CD4-positive, alpha-beta memory T cell (primary cell): ENCODE results near the gene RIPOR3. TPM values are rescaled to one million over a fixed set of nuclear protein-coding genes. Genes with fewer than 3 reads are reported as not detected.
"Not testable (repeated sequence)": the region's sequence is repeated elsewhere in the genome, so short reads cannot be mapped to it uniquely, and the experiment has no call there.

ENCODE experiments used
- CTCF ChIA-PET: fragments of 350-600 bp; sonication (Branson Sonifier 250); formaldehyde crosslinking; loops from one replicate; lab custom pipeline; 2021; ENCODE audit warnings: inconsistent platforms; ENCODE audit not compliant: partially characterized antibody; lab: Charles Lee
- POLR2A ChIA-PET: fragments of 350-600 bp; sonication (Branson Sonifier 250); formaldehyde crosslinking; loops from one replicate; lab custom pipeline; 2021; ENCODE audit not compliant: partially characterized antibody; lab: Charles Lee
- DNase-seq, 5 donors: peaks; one replicate each; pipeline versions ENCODE4 v3.0.0 to v3.0.0-alpha.2; 2020 to 2022; ENCODE audit warnings: mixed read lengths in 1 of 5
- H3K27ac ChIP-seq: one replicate; pipeline ENCODE4 v1.7.0; 2013; ENCODE audit warnings: low read depth, low read length
- H3K27me3 ChIP-seq: 2 replicates; pipeline ENCODE4 v1.7.0; 2013; ENCODE audit warnings: mild to moderate bottlenecking, low read length, moderate library complexity; ENCODE audit not compliant: insufficient read depth
- H3K36me3 ChIP-seq: 2 replicates; pipeline ENCODE4 v1.7.0; 2013; ENCODE audit warnings: mild to moderate bottlenecking, low read length, moderate library complexity; ENCODE audit not compliant: insufficient read depth
- H3K4me1 ChIP-seq: 2 replicates; pipeline ENCODE4 v1.7.0; 2013; ENCODE audit warnings: mild to moderate bottlenecking, low read length, moderate library complexity; ENCODE audit not compliant: insufficient read depth
- H3K4me3 ChIP-seq, 2 donors: one replicate each; pipeline ENCODE4 v1.7.0; 2013; ENCODE audit warnings: low read length in 2 of 2, mild to moderate bottlenecking in 1 of 2
- H3K9me3 ChIP-seq, 2 donors: one replicate each; pipeline ENCODE4 v1.7.0; 2013; ENCODE audit warnings: low read length in 2 of 2, control low read depth in 1 of 2; ENCODE audit not compliant: control insufficient read depth in 1 of 2
- H3K27ac Mint-ChIP-seq, 7 donors: one replicate each; pipeline ENCODE4 v1.8.0; 2020 to 2021; ENCODE audit warnings: mixed read lengths in 7 of 7, mild to moderate bottlenecking in 6 of 7, inconsistent platforms in 3 of 7, moderate library complexity in 3 of 7
- H3K27me3 Mint-ChIP-seq, 2 donors: one replicate each; pipeline ENCODE4 v1.8.0; 2020 to 2021; ENCODE audit warnings: mixed read lengths in 2 of 2
- H3K36me3 Mint-ChIP-seq, 2 donors: one replicate each; pipeline ENCODE4 v1.8.0; 2020 to 2021; ENCODE audit warnings: mixed read lengths in 2 of 2, inconsistent platforms in 1 of 2, mild to moderate bottlenecking in 1 of 2
- H3K4me1 Mint-ChIP-seq, 4 donors: one replicate each; pipeline ENCODE4 v1.8.0; 2020 to 2021; ENCODE audit warnings: mixed read lengths in 4 of 4, mild to moderate bottlenecking in 1 of 4
- H3K4me3 Mint-ChIP-seq, 8 donors: one replicate each; pipeline ENCODE4 v1.8.0; 2020 to 2021; ENCODE audit warnings: mixed read lengths in 8 of 8, mild to moderate bottlenecking in 7 of 8, moderate library complexity in 6 of 8, inconsistent platforms in 3 of 8
- H3K9me3 Mint-ChIP-seq, 8 donors: one replicate each; pipeline ENCODE4 v1.8.0; 2020 to 2021; ENCODE audit warnings: mixed read lengths in 8 of 8, mild to moderate bottlenecking in 5 of 8, inconsistent platforms in 3 of 8, moderate library complexity in 1 of 8
- intact Hi-C: fragments of 100-400 bp; cut with micrococcal nuclease; formaldehyde crosslinking; loops from one replicate; pipeline ENCODE4 v1.15.1; 2023
- polyA plus RNA-seq, 2 donors: library from polyadenylated mRNA; unstranded; fragments of 300-500 nt; fragmentation: Illumina TruSeq; gene quantifications; one replicate each; pipeline ENCODE4 v1.2.3, GENCODE V29; 2021
- total RNA-seq, 2 experiments: library from RNA; stranded (reverse); gene quantifications; one replicate each; pipeline ENCODE4 v1.2.3, GENCODE V29; 2021

Gene RIPOR3
- total and polyA plus RNA-seq, 4 experiments from 2014 or later = 0.49 to 1.3 TPM; not detected in 2

DNA sequence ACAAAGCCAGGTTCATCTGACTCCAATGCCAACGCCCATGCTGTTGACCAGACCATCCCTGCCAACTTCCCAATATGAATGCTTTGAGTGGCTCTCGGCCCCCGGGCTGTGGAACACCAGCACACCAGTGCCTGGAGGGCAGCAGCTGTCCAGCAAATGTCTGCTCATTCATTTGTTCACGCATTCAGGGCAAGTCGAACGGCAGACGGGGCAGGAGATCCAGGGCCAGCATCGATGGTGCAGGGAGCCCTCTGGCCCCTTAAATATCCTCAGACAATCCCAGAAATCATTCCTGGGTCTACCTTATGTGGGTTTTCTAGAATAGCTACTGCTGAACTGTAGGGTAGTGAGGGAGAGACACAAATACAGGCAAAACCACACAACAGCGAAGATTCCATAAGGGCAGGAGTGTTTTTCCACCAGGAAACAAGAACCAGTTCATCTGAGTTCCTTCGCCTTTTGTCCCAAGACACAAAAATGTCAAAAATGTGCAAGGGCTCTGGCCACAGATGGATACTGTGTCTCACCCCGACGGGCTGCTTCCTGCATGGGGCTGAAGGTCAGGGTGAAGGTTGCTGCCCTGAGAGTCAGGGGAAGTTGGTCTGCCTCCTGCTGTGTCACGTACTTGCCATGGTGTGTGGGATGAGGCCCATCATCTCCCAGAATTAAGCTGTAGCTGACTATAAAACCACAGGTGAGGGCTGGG lies 15.5 kb downstream of the RIPOR3 start:
- H3K27ac ChIP-seq = no peak overlapping the region
- H3K9me3 ChIP-seq = no peaks in the 10 kb centered on the region
- POLR2A ChIA-PET = no interaction called here
- H3K4me1 Mint-ChIP-seq = no peaks in the 10 kb centered on the region
- H3K36me3 Mint-ChIP-seq = no peaks in the 10 kb centered on the region
- no peak overlapping the region for H3K27ac Mint-ChIP-seq
- no peak for DNase-seq
- no peak overlapping the region for H3K4me3 Mint-ChIP-seq
- H3K36me3 ChIP-seq = no peaks in the 10 kb centered on the region
- H3K9me3 Mint-ChIP-seq = no peaks in the 10 kb centered on the region
- intact Hi-C loops = no loop called here
- CTCF ChIA-PET = no interaction called here
- H3K4me1 ChIP-seq = no peaks in the 10 kb centered on the region
- peaks cover 4 to 10% of the 10 kb centered on the region in 2 donors for H3K27me3 Mint-ChIP-seq
- no peaks in the 10 kb centered on the region for H3K27me3 ChIP-seq
- no peak overlapping the region for H3K4me3 ChIP-seq

DNA sequence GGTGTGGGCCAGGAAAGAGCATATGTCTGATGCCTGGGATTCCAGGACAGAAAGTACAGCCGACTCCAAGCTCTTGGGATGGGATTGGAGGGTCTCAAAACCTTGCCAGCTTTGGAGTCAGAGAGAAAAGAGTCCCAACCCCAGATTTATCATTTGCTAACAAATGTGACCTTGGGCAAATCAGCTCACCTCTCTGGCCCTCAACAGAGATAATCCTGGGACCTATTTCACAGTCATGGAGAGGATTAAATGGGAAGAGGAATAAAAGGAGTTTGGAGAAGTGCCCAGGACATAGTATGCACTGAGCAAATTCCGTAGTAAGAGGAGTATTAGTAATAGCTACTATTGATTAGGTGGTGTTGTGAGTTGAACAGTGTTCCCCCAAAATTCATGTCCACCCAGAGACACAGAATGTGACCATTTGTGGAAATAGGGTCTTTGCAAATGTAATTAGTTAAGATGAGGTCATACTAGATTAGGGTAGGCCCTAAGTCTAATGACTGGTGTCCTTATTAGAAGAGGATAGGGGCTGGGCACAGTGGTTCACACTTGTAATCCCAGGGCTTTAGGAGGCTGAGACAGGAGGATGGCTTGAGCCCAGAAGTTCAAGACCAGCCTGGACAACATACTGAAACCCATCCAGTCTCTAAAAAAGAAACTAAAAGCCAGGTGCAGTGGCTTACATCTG lies 17.1 kb downstream of the RIPOR3 start:
- H3K4me1 Mint-ChIP-seq = no peaks in the 10 kb centered on the region

DNA sequence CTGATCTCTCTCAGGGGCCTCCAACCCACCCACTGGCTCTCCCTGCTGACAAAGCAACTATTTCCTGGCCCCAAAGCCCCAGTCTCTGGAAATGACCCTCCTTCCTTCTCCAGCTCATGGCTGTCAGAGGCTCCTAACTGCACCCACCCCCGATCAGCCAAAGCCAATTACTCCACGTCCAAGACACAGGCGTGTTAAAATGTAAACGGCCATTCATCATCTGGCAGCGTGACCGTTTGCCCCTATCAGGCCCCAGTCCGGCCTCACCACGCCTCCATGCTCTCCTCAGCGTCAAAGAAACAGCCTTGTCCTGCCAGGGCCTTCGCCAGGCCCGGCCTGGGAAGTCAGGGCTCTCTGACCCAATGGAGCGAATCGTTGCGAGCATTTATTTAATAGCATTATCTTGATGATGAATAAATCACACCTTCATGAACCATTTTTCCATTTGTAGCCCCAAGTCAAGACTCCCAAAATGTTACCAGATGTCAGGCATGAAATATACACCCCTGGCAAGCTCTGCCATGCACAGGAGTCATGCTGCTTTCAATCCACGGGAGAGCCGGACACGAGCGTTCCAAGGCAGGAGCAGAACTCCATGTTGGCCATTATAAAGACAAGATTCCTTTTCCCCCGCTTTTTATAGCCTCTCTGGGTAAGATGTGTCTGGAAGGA lies 17.7 kb downstream of the RIPOR3 start:
- intact Hi-C loops = no loop called here
- no peaks in the 10 kb centered on the region for H3K36me3 Mint-ChIP-seq
- Histone ChIP-seq H3K4me3 (no peak overlapping the region), H3K9me3 (no peaks in the 10 kb centered on the region), H3K4me1 (no peaks in the 10 kb centered on the region), H3K36me3 (no peaks in the 10 kb centered on the region), H3K27ac (no peak overlapping the region), H3K27me3 (no peaks in the 10 kb centered on the region)
- H3K4me3 Mint-ChIP-seq = no peak overlapping the region
- ChIA-PET CTCF (no interaction called here), POLR2A (no interaction called here)
- H3K4me1 Mint-ChIP-seq = no peaks in the 10 kb centered on the region
- H3K9me3 Mint-ChIP-seq = no peaks in the 10 kb centered on the region
- H3K27me3 Mint-ChIP-seq = peaks cover 4 to 10% of the 10 kb centered on the region in 2 donors
- no peak for DNase-seq
- H3K27ac Mint-ChIP-seq = no peak overlapping the region

More for the DNA sequence above, 17.1 kb downstream of the RIPOR3 start:
- Histone ChIP-seq H3K36me3 (no peaks in the 10 kb centered on the region), H3K4me1 (no peaks in the 10 kb centered on the region), H3K27ac (no peak overlapping the region), H3K27me3 (no peaks in the 10 kb centered on the region), H3K4me3 (no peak overlapping the region), H3K9me3 (no peaks in the 10 kb centered on the region)
- no peak overlapping the region for H3K4me3 Mint-ChIP-seq
- POLR2A ChIA-PET = no interaction called here
- H3K9me3 Mint-ChIP-seq = no peaks in the 10 kb centered on the region
- no peak for DNase-seq
- peaks cover 4 to 10% of the 10 kb centered on the region in 2 donors for H3K27me3 Mint-ChIP-seq
- intact Hi-C loops = no loop called here
- H3K27ac Mint-ChIP-seq = no peak overlapping the region
- no peaks in the 10 kb centered on the region for H3K36me3 Mint-ChIP-seq
- CTCF ChIA-PET = no interaction called here

DNA sequence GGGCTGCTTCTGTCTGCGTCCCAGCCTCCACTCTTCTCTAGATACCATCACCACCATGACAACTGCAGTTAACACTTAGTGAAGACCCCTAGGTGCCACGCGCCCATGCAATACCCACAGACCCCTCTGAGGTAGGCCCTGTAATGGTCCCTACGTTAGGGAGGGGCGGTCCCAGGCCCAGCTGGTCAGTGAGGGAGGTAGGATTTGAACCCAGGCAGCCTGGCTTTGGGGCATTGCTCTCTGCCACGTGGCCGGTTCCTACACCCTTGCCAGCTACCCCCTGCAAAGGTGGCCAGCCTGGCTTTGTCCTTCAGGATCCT lies 18.2 kb downstream of the RIPOR3 start:
- intact Hi-C loops = no loop called here
- no peaks in the 10 kb centered on the region for H3K36me3 Mint-ChIP-seq
- ChIA-PET CTCF (no interaction called here), POLR2A (no interaction called here)
- Histone ChIP-seq H3K9me3 (no peaks in the 10 kb centered on the region), H3K27me3 (no peaks in the 10 kb centered on the region), H3K4me1 (no peaks in the 10 kb centered on the region), H3K27ac (no peak overlapping the region), H3K4me3 (no peak overlapping the region), H3K36me3 (no peaks in the 10 kb centered on the region)
- no peaks in the 10 kb centered on the region for H3K4me1 Mint-ChIP-seq
- no peaks in the 10 kb centered on the region for H3K9me3 Mint-ChIP-seq
- H3K4me3 Mint-ChIP-seq = no peak overlapping the region
- no peak for DNase-seq
- H3K27ac Mint-ChIP-seq = no peak overlapping the region
- peaks cover 4 to 7% of the 10 kb centered on the region in 2 donors for H3K27me3 Mint-ChIP-seq

DNA sequence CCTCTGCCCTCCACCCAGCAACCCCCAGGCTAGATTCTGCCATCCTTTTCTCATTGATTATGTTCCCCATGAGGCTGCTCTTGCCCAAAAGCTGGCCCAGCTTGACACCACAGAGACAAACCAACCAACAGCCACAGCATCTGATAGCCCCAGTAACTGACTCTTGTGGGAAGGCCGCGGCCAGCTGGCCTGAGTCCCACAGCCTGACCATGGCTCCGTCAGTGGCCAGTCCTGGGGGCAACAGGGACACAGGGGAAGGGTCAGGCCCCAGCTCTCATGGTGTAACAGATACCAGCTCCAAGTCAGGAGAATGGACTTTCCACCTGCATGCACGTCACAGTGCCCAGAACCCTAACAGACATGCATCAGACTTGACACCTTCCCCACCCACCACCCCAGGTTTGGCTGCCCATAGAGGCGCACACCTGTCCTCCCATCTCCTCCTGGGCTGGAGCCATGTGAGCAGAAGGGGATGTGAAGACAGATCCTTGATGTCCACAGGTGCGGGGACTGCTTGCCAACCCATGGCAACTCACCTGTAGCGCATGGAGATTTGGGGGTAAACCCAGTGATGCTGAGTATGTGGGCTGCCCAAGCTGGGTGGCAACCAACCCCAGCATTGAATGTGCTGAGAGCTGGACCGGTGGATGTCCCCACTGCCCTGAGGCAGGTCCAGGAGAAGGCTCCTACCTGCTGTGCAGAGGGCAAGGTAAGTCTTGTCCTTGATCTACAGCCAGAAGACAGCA lies 18.8 kb downstream of the RIPOR3 start:
- Mint-ChIP-seq H3K27ac (no peak overlapping the region), H3K4me3 (no peak overlapping the region), H3K9me3 (no peaks in the 10 kb centered on the region), H3K4me1 (no peaks in the 10 kb centered on the region), H3K27me3 (peaks cover 2 to 5% of the 10 kb centered on the region in 2 donors), H3K36me3 (no peaks in the 10 kb centered on the region)
- intact Hi-C loops = no loop called here
- Histone ChIP-seq H3K4me1 (no peaks in the 10 kb centered on the region), H3K4me3 (no peak overlapping the region), H3K27ac (no peak overlapping the region), H3K27me3 (no peaks in the 10 kb centered on the region), H3K9me3 (no peaks in the 10 kb centered on the region), H3K36me3 (no peaks in the 10 kb centered on the region)
- no peak for DNase-seq
- CTCF ChIA-PET = no interaction called here
- POLR2A ChIA-PET = no interaction called here

DNA sequence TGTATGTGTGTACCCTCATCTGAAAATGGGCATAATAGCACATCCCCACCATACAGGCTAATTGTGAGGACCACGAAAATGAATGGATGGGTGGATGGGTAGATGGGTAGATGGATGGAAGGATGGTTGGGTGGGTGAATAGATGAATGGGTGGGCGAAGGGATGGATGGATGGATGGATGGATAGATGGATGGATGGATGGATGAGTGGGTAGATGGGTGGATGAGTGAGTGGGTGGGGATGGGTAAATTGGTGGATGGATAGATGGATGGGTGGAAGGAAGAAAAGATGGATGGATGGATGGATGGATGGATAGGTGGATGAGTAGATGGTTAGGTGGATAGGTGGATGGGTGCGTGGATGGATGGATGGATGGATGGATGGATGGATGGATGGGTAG lies 19.7 kb downstream of the RIPOR3 start:
- intact Hi-C loops = no loop called here
- H3K4me1 Mint-ChIP-seq = no peaks in the 10 kb centered on the region
- H3K4me3 Mint-ChIP-seq = no peak overlapping the region
- Histone ChIP-seq H3K36me3 (no peaks in the 10 kb centered on the region), H3K9me3 (no peaks in the 10 kb centered on the region), H3K27me3 (no peaks in the 10 kb centered on the region), H3K4me3 (no peak overlapping the region), H3K4me1 (no peaks in the 10 kb centered on the region), H3K27ac (no peak overlapping the region)
- DNase-seq = no peak
- CTCF ChIA-PET = no interaction called here
- no peak overlapping the region for H3K27ac Mint-ChIP-seq
- H3K9me3 Mint-ChIP-seq = peaks cover 0 to under 1% (median 0%) of the 10 kb centered on the region in 8 donors
- POLR2A ChIA-PET = no interaction called here
- H3K27me3 Mint-ChIP-seq = peaks cover 2 to 4% of the 10 kb centered on the region in 2 donors
- H3K36me3 Mint-ChIP-seq = no peaks in the 10 kb centered on the region

DNA sequence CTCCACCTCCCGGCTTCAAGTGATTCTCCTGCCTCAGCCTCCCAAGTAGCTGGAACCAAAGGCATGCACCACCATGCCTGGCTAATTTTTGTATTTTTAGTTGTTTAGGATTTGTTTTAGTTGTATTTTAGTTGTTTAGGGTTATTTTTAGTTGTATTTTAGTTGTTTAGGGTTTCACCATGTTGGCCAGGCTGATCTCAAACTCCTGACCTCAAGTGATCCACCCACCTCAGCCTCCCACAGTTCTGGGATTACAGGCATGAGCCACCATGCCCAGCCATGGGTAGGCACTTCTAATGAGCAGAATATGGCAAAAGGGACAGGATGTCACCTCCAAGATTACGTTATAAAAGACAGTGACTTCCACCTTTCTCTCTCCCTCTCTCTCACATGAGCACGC lies 20.3 kb downstream of the RIPOR3 start:
- DNase-seq, intact Hi-C loops, H3K27me3 ChIP-seq, H3K36me3 ChIP-seq, H3K36me3 Mint-ChIP-seq, H3K27ac Mint-ChIP-seq, POLR2A ChIA-PET, H3K4me1 ChIP-seq, H3K27ac ChIP-seq, H3K27me3 Mint-ChIP-seq, CTCF ChIA-PET, H3K4me3 Mint-ChIP-seq, H3K4me3 ChIP-seq, H3K9me3 Mint-ChIP-seq, H3K9me3 ChIP-seq, H3K4me1 Mint-ChIP-seq: not testable (repeated sequence)
